Progenitor cell of endocrine pancreas (in vitro differentiated cells): ENCODE data around the gene OR4C16. TPM values are rescaled to one million over a fixed set of nuclear protein-coding genes. Genes with fewer than 3 reads are reported as not detected.

Source experiments
- DNase-seq: peaks from one replicate; pipeline ENCODE4 v3.0.0; 2021; ENCODE audit warnings: low spot score; ENCODE audit not compliant: unreplicated experiment
- H3K27ac Mint-ChIP-seq: 2 replicates; pipeline ENCODE4 v1.8.0; 2021; ENCODE audit warnings: mild to moderate bottlenecking, moderate library complexity, mixed read lengths
- H3K27me3 Mint-ChIP-seq: 2 replicates; pipeline ENCODE4 v1.8.0; 2021; ENCODE audit warnings: mixed read lengths
- H3K36me3 Mint-ChIP-seq: 2 replicates; pipeline ENCODE4 v1.8.0; 2022; ENCODE audit warnings: mixed read lengths; ENCODE audit not compliant: insufficient read depth
- H3K4me1 Mint-ChIP-seq: 2 replicates; pipeline ENCODE4 v1.8.0; 2021; ENCODE audit warnings: low read depth, mixed read lengths
- H3K4me3 Mint-ChIP-seq: 2 replicates; pipeline ENCODE4 v1.8.0; 2021; ENCODE audit warnings: low read depth, mild to moderate bottlenecking, moderate library complexity, mixed read lengths
- H3K9me3 Mint-ChIP-seq: 2 replicates; pipeline ENCODE4 v1.8.0; 2021; ENCODE audit warnings: low read depth, mixed read lengths
- long read RNA-seq: library from polyadenylated mRNA; unstranded; transcript quantifications from one replicate; pipeline ENCODE4 v2.0.0, GENCODE V29; 2020
- total RNA-seq: library from RNA; stranded (reverse); gene quantifications from 2 replicates; pipeline ENCODE4 v1.2.1, GENCODE V29; 2021
- TF ChIP-seq, protein P1 (sequence below): fragments of 200-600 bp; sonication (generic); IDR thresholded peaks from one replicate; pipeline ENCODE4 v1.5.0; 2021; ENCODE audit warnings: antibody characterized with exemption, mild to moderate bottlenecking; ENCODE audit not compliant: unreplicated experiment

The OR4C16 gene, protein sequence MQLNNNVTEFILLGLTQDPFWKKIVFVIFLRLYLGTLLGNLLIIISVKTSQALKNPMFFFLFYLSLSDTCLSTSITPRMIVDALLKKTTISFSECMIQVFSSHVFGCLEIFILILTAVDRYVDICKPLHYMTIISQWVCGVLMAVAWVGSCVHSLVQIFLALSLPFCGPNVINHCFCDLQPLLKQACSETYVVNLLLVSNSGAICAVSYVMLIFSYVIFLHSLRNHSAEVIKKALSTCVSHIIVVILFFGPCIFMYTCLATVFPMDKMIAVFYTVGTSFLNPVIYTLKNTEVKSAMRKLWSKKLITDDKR
- total RNA-seq, result not detected in 2 replicates
- long read RNA-seq, result 0 reads

DNA sequence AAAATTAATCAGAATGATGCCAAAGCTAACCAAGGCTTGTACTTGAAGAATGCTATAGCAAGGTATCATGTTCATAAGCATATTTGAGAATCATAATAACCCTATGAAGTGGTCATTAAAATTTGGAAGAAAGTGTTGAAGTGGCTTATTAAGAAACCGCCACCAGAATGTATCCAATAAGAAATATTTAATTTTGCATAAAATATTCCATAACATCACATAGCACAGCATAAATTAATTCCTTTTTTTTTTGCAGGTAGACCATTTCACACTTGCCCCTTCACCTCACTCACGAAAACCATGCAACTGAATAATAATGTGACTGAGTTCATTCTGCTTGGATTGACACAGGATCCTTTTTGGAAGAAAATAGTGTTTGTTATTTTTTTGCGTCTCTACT lies at the start of gene OR4C16:
TSS of gene OR4C16 (plus strand) at position 301 of the 400 bp plus-strand sequence. CDS start at position 301, 0 bp downstream.
- H3K9me3 Mint-ChIP-seq, result peaks cover 40% of the 10 kb centered on the region
- no peak within 1 kb of the TSS for H3K4me3 Mint-ChIP-seq
- no peaks in the 10 kb centered on the region for H3K27me3 Mint-ChIP-seq
- no peak for DNase-seq
- TF ChIP-seq, protein P1, sequence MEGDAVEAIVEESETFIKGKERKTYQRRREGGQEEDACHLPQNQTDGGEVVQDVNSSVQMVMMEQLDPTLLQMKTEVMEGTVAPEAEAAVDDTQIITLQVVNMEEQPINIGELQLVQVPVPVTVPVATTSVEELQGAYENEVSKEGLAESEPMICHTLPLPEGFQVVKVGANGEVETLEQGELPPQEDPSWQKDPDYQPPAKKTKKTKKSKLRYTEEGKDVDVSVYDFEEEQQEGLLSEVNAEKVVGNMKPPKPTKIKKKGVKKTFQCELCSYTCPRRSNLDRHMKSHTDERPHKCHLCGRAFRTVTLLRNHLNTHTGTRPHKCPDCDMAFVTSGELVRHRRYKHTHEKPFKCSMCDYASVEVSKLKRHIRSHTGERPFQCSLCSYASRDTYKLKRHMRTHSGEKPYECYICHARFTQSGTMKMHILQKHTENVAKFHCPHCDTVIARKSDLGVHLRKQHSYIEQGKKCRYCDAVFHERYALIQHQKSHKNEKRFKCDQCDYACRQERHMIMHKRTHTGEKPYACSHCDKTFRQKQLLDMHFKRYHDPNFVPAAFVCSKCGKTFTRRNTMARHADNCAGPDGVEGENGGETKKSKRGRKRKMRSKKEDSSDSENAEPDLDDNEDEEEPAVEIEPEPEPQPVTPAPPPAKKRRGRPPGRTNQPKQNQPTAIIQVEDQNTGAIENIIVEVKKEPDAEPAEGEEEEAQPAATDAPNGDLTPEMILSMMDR, result no peak
- peaks cover 1% of the 10 kb centered on the region for H3K36me3 Mint-ChIP-seq
- no peaks in the 10 kb centered on the region for H3K4me1 Mint-ChIP-seq
- H3K27ac Mint-ChIP-seq, result no peak within 1 kb of the TSS

DNA sequence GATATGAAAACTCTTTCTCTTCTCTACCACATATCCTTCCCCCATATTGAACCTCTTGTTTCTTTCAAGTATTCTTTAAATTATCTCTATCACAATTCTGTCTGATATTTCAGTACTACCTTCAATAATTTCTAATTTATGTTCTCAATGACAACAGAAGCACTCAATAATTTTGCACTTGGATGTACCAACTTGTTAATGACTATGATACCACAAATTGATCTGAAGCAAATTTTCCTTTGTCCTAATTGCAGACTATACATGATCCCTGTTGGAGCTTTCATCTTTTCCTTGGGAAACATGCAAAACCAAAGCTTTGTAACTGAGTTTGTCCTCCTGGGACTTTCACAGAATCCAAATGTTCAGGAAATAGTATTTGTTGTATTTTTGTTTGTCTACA lies 17.8 kb upstream of the OR4C16 start, which contains the start of gene OR4C15:
TSS of gene OR4C15 (plus strand) at position 301 of the 400 bp plus-strand sequence. CDS start at position 301, 0 bp downstream.
- Mint-ChIP-seq H3K27ac (no peak within 1 kb of the TSS), H3K9me3 (peaks cover 48% of the 10 kb centered on the region), H3K36me3 (peaks cover 5% of the 10 kb centered on the region), H3K4me3 (no peak within 1 kb of the TSS), H3K27me3 (no peaks in the 10 kb centered on the region), H3K4me1 (no peaks in the 10 kb centered on the region)
- no peak for DNase-seq
- TF ChIP-seq, protein P1, result no peak

DNA sequence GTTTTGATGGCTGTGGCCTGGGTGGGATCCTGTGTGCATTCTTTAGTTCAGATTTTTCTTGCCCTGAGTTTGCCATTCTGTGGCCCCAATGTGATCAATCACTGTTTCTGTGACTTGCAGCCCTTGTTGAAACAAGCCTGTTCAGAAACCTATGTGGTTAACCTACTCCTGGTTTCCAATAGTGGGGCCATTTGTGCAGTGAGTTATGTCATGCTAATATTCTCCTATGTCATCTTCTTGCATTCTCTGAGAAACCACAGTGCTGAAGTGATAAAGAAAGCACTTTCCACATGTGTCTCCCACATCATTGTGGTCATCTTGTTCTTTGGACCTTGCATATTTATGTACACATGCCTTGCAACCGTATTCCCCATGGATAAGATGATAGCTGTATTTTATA lies 620 bp downstream of the OR4C16 start:
- Mint-ChIP-seq H3K36me3 (peaks cover 1% of the 10 kb centered on the region), H3K4me1 (no peaks in the 10 kb centered on the region), H3K27ac (no peak overlapping the region), H3K27me3 (no peaks in the 10 kb centered on the region), H3K9me3 (peaks cover 47% of the 10 kb centered on the region), H3K4me3 (no peak overlapping the region)
- no peak for DNase-seq
- TF ChIP-seq, protein P1, result no peak

DNA sequence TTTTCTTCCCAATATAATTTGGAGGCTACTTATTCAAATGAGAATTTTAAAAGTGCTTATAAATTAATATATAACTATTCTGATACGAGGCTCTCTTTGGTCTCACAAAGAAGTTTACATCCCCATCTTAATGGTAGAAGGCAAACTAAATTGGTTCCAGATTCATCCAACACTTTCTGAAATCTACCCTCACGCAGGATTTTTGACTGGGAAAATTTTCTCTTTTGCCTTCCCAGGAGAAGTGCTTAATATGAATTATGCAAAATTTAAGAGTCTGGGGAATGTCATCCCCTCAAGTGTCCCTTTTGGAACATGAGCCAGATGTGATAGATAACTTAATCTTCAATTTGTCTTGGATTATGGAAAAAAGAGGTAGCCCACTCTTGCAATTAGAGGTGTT lies 35.6 kb downstream of the OR4C16 start, which contains the start of gene OR4C11:
TSS of gene OR4C11 (minus strand) at position 101 of the 400 bp plus-strand sequence. CDS start 3,272 bp downstream, outside the sequence.
- H3K9me3 Mint-ChIP-seq, result peaks cover 12% of the 10 kb centered on the region
- DNase-seq, result no peak
- no peaks in the 10 kb centered on the region for H3K4me1 Mint-ChIP-seq
- H3K4me3 Mint-ChIP-seq, result no peak within 1 kb of the TSS
- TF ChIP-seq, protein P1, result no peak
- H3K27ac Mint-ChIP-seq, result no peak within 1 kb of the TSS
- H3K36me3 Mint-ChIP-seq, result no peaks in the 10 kb centered on the region
- no peaks in the 10 kb centered on the region for H3K27me3 Mint-ChIP-seq

Other genes with a start within 250 kb of the OR4C16 start
- not detected in 2 replicates for gene OR4A16, start 228.9 kb upstream of the OR4C16 start, total RNA-seq
- gene OR4A15, start 204.2 kb upstream of the OR4C16 start, total RNA-seq, result not detected in 2 replicates
- not detected in 2 replicates for gene OR4C15, start 17.7 kb upstream of the OR4C16 start, total RNA-seq
- not detected in 2 replicates for gene OR4C11, start 35.5 kb downstream of the OR4C16 start, total RNA-seq
- gene OR4P4, start 63.0 kb downstream of the OR4C16 start, total RNA-seq, result not detected in 2 replicates
- gene OR4S2, start 76.2 kb downstream of the OR4C16 start, total RNA-seq, result not detected in 2 replicates
- not detected in 2 replicates for gene OR4C6, start 90.1 kb downstream of the OR4C16 start, total RNA-seq
- not detected in 2 replicates for gene OR5D13, start 201.3 kb downstream of the OR4C16 start, total RNA-seq
- not detected in 2 replicates for gene OR5D14, start 223.4 kb downstream of the OR4C16 start, total RNA-seq
- gene OR5L1, start 239.2 kb downstream of the OR4C16 start, total RNA-seq, result not detected in 2 replicates
- not detected in 2 replicates for gene OR5D18, start 247.5 kb downstream of the OR4C16 start, total RNA-seq